ENCODE measurements around the gene ZNF775.

The ZNF775 gene

DNA sequence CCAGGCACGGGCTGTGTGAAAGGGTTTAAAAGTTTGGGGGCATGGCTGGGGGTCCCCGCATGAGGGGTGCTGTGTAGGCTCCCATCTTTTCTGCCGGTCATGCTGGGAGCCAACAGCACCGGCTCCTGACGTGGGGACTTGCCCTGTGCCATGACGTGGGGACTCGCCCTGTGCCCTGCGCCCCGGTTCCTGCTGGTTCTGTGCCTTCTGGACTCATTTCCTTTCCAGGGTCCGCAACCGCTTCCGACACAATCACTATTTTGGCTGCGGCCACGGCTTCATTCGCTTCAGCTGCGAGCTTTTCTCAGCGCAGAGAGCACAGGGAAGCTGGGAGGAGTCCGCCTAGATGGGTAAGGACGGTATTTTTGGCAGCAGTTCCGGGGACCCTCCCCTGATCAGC lies 63.7 kb downstream of the ZNF775 start:
- Histone ChIP-seq H3K4me1 (ENCODE audit: control insufficient read depth in 1 of 2, insufficient read depth in 2 of 2, low read length in 2 of 2) (no peaks in the 10 kb centered on the region), H3K4me3 (ENCODE audit: low read depth in 1 of 2, low read length in 2 of 2) (no peak overlapping the region), H3K9me3 (ENCODE audit: control insufficient read depth in 1 of 2, low read length in 2 of 2) (peaks cover 5 to 11% of the 10 kb centered on the region in 2 donors), H3K27ac (ENCODE audit: low read length) (no peak overlapping the region), H3K27me3 (ENCODE audit: low read depth, low read length) (no peaks in the 10 kb centered on the region), H3K36me3 (ENCODE audit: control insufficient read depth in 1 of 2, insufficient read depth in 2 of 2, low read length in 2 of 2) (no peaks in the 10 kb centered on the region)

DNA sequence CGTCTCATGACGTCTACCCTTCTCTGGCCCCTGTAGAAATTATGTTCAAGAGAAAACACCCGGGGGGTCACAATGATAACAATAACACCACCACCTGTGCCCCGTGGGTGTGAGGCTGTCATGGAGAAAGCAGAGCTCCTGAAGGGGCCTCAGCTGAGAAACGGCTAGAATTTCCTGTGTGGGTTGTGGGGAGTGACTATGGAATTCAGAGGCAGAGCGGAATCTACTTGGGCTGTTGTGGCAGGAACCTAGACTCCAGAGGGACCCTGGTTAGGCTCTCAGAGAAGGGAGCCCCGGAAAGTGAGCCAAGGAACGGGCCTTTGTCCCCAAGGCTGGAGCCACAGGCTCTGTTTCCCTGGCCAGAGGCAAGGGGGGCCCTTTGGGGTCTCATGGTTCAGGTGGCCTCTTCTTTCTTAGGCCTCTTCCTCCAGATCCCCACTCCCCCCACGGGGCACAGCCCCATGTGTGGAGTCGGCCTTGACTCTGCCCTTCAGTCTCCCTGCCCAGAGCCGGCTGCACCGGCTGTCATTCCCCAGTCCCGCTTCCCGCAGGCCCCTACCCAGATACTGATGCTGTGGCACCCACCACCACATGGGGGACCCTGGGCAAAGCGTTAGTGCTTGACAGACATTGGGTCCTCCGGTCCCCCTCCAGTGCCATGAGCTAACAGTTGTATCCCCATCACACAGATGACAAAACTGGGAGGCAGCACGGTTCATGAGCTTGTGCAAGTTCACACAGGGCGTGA lies 64.8 kb downstream of the ZNF775 start:
- Histone ChIP-seq H3K4me3 (ENCODE audit: low read depth in 1 of 2, low read length in 2 of 2) (no peak overlapping the region), H3K36me3 (ENCODE audit: control insufficient read depth in 1 of 2, insufficient read depth in 2 of 2, low read length in 2 of 2) (no peaks in the 10 kb centered on the region), H3K27me3 (ENCODE audit: low read depth, low read length) (no peaks in the 10 kb centered on the region), H3K9me3 (ENCODE audit: control insufficient read depth in 1 of 2, low read length in 2 of 2) (peaks cover 5 to 11% of the 10 kb centered on the region in 2 donors), H3K4me1 (ENCODE audit: control insufficient read depth in 1 of 2, insufficient read depth in 2 of 2, low read length in 2 of 2) (peaks cover 2 to 5% of the 10 kb centered on the region in 2 donors), H3K27ac (ENCODE audit: low read length) (no peak overlapping the region)

DNA sequence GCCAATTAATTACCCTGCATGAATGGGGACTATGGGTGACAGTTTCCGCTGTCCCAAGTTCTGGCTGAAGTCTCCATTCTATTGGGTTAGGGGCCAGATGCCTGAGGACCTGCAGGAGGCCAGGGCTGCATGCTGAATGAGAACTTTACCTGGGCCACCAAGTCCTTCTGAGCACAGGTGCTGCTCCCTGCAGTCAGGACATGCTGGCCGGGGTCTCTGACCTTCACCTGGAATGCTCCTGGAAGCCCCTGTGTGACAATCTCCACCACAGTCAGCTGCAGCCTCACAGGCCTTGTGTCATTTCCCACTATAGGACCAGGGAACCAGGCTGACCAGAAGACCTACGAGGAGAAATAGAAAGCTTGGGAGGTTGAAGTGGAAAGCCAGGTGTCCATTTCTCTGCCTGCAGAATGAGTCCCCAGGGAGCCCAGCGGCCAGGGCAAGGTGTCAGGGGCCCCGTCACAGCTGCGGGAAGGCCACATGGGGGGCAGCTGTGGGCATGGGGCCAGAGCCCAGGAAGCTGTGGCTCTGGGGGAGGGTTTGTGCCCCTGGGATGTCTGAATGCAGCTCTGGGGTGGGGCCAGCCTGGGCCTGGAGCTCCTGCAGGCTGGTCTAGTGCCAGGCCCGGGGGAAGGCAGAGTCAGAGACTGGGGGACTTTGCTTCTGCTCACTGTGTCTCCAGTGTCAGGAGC lies 65.7 kb downstream of the ZNF775 start:
- Histone ChIP-seq H3K4me3 (ENCODE audit: low read depth in 1 of 2, low read length in 2 of 2) (no peak overlapping the region), H3K4me1 (ENCODE audit: control insufficient read depth in 1 of 2, insufficient read depth in 2 of 2, low read length in 2 of 2) (peaks cover 5 to 9% of the 10 kb centered on the region in 2 donors), H3K36me3 (ENCODE audit: control insufficient read depth in 1 of 2, insufficient read depth in 2 of 2, low read length in 2 of 2) (no peaks in the 10 kb centered on the region), H3K27ac (ENCODE audit: low read length) (no peak overlapping the region), H3K9me3 (ENCODE audit: control insufficient read depth in 1 of 2, low read length in 2 of 2) (peaks cover 5 to 11% of the 10 kb centered on the region in 2 donors), H3K27me3 (ENCODE audit: low read depth, low read length) (no peaks in the 10 kb centered on the region)

DNA sequence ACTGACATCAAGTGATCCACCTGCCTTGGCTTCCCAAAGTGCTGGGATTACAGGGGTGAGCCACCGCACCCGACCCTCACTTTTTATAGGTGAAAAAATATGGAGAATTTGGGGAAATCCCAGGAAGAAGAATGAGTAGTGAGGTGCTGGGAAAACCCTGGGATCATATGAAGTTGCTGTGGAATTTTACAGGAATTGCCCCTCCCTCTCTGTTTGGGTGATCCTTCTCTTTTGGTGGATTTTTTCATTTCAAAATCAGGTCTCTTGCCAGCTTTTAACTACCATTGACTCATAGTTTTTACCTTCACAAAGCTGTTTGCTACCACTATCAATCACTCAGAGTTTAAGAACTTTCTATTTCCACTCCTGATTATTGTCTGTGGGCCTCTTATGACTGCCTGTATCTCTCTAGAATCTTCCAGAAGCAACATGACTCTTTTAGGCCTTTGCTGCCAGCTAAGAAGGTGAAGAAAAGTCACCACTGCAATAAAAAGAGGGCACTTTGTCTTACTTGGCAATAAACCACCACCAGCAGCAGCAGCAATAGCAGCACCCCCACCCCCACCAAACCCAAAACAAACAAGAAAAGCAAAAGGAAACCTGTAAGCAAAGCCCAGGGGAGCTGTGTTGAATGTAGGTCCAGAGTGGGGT lies 67.3 kb downstream of the ZNF775 start:
- peaks cover 5 to 12% of the 10 kb centered on the region in 2 donors for H3K4me1 ChIP-seq (ENCODE audit: control insufficient read depth in 1 of 2, insufficient read depth in 2 of 2, low read length in 2 of 2)
- H3K27me3 ChIP-seq (ENCODE audit: low read depth, low read length) = no peaks in the 10 kb centered on the region
- no peak overlapping the region for H3K27ac ChIP-seq (ENCODE audit: low read length)
- peaks cover 5 to 11% of the 10 kb centered on the region in 2 donors for H3K9me3 ChIP-seq (ENCODE audit: control insufficient read depth in 1 of 2, low read length in 2 of 2)
- no peak overlapping the region for H3K4me3 ChIP-seq (ENCODE audit: low read depth in 1 of 2, low read length in 2 of 2)
- H3K36me3 ChIP-seq (ENCODE audit: control insufficient read depth in 1 of 2, insufficient read depth in 2 of 2, low read length in 2 of 2) = no peaks in the 10 kb centered on the region

Measured in muscle layer of duodenum (tissue), 2 donors.